Choroid plexus epithelial cell (primary cell): ENCODE measurements around the gene ZSWIM8.

Experiments
- DNase-seq: peaks from one replicate; pipeline ENCODE4 v3.0.0-alpha.2; 2010; ENCODE audit warnings: low read depth
- H3K4me3 ChIP-seq: 2 replicates; pipeline ENCODE4 v1.5.1; 2011; ENCODE audit warnings: low read depth, mild to moderate bottlenecking, control low read depth, low read length, moderate library complexity
- TF ChIP-seq, protein P1 (sequence below): conservative IDR thresholded peaks from 2 replicates; pipeline ENCODE4 v1.5.1; 2011; ENCODE audit warnings: low read depth, mild to moderate bottlenecking, control low read depth, inconsistent platforms, low read length, moderate library complexity

ZSWIM8 gene

DNA sequence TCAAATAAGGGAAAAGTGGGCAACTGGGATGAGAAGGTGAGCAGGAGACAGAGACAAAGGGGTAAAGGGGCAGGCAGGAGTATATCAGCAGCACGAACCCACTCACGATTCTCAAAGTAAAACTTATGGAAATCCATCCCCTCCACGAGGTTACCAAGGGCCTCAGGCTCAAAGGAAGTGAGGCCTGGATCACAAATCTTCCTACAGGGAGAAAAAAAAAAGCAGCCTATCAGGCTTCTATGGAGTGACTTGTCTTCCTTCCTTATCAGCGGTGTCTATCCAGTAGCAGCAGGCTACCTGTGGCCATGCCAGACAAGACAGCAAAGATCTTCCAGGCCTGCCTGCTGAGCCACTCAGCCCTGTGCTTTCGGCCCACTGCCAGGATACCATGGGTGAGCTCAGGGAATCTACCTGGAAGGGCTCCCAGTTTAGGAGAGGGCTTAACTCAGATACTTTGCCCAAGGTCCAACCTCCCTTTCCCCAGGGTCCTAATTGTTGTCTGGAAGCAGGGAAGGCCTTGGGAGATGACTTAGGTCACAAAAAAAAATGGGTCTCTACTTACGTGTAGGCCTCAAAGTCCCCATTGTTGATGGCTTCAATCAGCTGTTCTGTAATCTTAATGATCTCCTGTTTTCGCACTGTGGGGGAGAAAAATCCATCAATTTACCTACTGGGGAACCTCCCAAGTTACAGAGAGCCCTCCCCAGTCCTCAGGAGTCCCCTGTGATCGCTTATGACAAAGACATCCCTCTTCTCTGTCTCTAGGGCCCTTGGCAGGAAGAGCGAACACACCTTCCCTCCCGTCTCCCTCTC lies 31.7 kb downstream of the ZSWIM8 start:
- no peak overlapping the region for H3K4me3 ChIP-seq
- no peak for DNase-seq

DNA sequence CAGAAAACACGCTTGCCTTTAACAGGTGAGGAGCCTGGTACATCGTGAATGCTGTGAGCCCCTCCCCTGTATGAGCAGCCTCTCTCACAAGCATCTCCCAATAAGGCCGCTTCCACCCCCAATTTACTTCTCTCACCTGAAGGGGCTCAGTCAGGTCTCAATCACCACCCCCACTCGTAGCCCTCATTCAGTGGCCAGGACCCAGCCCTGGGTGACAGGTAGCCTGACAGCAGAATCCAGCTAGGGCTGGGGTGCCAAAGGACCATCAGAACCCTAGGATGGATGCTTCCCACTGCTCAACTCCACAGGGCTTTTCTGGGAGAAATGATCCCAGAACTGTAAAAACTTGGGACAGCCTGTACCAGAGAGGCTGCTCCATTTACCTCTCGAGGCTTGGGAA lies 32.4 kb downstream of the ZSWIM8 start:
- H3K4me3 ChIP-seq: no peak overlapping the region
- no peak for DNase-seq
- TF ChIP-seq, protein P1, sequence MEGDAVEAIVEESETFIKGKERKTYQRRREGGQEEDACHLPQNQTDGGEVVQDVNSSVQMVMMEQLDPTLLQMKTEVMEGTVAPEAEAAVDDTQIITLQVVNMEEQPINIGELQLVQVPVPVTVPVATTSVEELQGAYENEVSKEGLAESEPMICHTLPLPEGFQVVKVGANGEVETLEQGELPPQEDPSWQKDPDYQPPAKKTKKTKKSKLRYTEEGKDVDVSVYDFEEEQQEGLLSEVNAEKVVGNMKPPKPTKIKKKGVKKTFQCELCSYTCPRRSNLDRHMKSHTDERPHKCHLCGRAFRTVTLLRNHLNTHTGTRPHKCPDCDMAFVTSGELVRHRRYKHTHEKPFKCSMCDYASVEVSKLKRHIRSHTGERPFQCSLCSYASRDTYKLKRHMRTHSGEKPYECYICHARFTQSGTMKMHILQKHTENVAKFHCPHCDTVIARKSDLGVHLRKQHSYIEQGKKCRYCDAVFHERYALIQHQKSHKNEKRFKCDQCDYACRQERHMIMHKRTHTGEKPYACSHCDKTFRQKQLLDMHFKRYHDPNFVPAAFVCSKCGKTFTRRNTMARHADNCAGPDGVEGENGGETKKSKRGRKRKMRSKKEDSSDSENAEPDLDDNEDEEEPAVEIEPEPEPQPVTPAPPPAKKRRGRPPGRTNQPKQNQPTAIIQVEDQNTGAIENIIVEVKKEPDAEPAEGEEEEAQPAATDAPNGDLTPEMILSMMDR: no peak

More for the DNA sequence above, 31.7 kb downstream of the ZSWIM8 start:
- TF ChIP-seq, protein P1: no peak

DNA sequence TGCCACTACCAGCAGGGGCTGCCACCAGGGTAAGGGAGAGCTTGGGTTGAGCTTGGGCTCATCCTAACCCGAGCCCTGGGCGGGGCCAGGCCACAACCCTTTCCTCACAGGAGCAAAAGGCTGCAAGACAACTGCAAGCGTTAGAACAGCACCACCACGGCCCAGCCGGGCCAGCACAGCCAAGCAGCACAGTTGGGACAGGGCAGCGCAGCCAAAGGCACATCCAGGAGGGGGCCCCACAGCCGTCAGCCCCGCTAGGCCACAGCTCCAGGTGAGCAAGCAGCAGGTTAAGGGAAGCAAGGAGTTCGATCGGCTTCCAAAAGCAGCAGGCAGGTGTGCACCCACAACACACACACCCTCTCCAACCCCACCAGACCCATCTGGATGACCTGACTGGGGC lies 33.0 kb downstream of the ZSWIM8 start:
- TF ChIP-seq, protein P1: peak; percentile 14
- DNase-seq: no peak
- no peak overlapping the region for H3K4me3 ChIP-seq

DNA sequence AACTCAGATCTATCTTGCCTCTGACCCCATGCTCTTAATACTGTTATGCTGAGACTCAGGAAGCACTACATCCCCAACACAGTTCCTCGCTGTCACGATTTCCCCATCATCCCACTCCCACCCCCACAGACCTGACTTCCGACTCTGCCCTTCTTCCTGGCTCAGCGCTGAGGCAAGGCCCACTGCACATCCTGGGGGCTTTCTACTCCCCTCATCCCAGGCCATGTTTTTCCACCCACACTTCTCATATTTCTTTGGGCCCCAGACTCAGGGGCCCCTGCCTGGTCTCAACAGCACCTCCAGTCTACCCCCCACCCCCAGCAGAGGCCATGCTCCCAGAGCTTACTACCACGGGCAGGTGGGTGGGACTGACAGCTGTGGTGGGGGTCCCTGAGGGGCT lies 33.7 kb downstream of the ZSWIM8 start:
- TF ChIP-seq, protein P1: no peak
- no peak overlapping the region for H3K4me3 ChIP-seq
- DNase-seq: no peak

DNA sequence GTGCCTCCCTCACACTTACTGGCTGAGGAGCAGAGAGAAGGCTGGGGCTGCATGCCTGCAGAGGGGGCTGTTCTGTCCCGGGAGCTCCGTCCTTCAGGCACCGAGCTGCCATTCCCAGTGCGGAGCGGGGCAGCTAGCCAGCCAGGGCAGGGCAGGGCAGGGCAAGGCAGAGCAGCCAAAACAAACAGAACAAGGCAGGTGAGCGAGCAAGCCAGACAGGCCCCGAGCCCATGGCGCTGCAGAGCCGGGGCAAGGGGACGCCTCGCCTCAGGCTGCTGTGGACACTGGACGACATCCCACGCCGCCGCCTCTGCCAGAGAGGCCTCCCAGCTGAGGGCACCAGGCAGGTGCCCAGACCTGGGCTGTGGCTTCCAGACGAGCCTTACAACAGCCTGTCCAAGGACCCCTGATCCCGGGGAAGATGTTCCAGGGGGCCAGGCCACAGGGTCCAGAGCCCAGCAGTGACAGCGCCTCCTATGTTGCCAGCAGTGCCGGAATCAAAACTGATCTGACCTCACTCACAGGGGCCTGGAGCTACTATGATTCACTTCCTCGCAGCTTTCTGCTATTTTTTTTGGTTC lies 34.2 kb downstream of the ZSWIM8 start:
- peak; percentile 36 for DNase-seq
- H3K4me3 ChIP-seq: no peak overlapping the region
- TF ChIP-seq, protein P1: peak; percentile 51

DNA sequence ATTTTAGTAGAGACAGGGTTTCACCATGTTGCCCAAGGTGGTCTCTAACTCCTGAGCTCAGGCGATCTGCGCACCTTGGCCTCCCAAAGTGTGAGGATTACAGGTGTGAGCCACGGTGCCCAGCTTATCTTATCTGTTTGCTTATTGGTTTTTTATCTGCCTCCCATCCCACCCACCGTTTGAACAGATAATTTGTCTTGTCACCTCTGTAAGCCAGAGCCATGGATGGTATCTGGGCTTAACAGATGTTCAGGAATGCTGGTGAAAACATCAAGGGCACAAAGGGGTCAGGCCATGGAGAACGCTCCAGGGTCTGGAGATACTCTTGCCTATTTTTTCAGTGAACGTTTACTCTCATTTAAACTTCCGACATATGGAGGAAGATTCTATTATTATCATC lies 38.0 kb downstream of the ZSWIM8 start:
- no peak for DNase-seq
- H3K4me3 ChIP-seq: no peak overlapping the region
- TF ChIP-seq, protein P1: no peak
